ENCODE measurements around the gene MERTK. TPM values are rescaled to one million over a fixed set of nuclear protein-coding genes. Genes with fewer than 3 reads are reported as not detected.

Gene MERTK
- total and polyA plus RNA-seq, 2 of the 13 experiments (the other 11 are each of a cell fraction or from before 2014, with no cell fraction given): 37.3 to 44.7 TPM

GRCh38 chr2:111909079-111909478 is 10.7 kb downstream of the MERTK start (continued):
- TF ChIP-seq ZNF18 (CRISPR knock-in tag; IDR thresholded peaks at IDR 0.05; ENCODE audit: insufficient replicate concordance) (no peak), TEAD2 (CRISPR knock-in tag; IDR thresholded peaks at IDR 0.05) (no peak), ZNF432 (CRISPR knock-in tag; IDR thresholded peaks at IDR 0.05; ENCODE audit: borderline replicate concordance) (no peak), ASH2L (IDR thresholded peaks at IDR 0.05; ENCODE audit: insufficient read length, low read depth, low read length) (peak; percentile 39), MLLT10 (CRISPR knock-in tag; IDR thresholded peaks at IDR 0.05) (no peak), TCF12 (IDR thresholded peaks at IDR 0.05) (no peak), TCF12 (CRISPR knock-in tag; IDR thresholded peaks at IDR 0.05) (no peak), NFE2L1 (CRISPR knock-in tag; IDR thresholded peaks at IDR 0.05; ENCODE audit: borderline replicate concordance) (no peak), ZNF367 (CRISPR knock-in tag; IDR thresholded peaks at IDR 0.05; ENCODE audit: borderline replicate concordance) (peak; percentile 91), ZNF550 (CRISPR knock-in tag; IDR thresholded peaks at IDR 0.05; ENCODE audit: borderline replicate concordance) (no peak), ZFP37 (CRISPR knock-in tag; IDR thresholded peaks at IDR 0.05; ENCODE audit: borderline replicate concordance) (no peak), ARID5B (CRISPR knock-in tag; IDR thresholded peaks at IDR 0.05) (peak; percentile 56), TOPORS (CRISPR knock-in tag; IDR thresholded peaks at IDR 0.05) (no peak), KLF12 (CRISPR knock-in tag; IDR thresholded peaks at IDR 0.05; ENCODE audit: borderline replicate concordance) (no peak), PHF20 (CRISPR knock-in tag; IDR thresholded peaks at IDR 0.05) (no peak), TARDBP (CRISPR knock-in tag; IDR thresholded peaks at IDR 0.05) (no peak), ZNF136 (CRISPR knock-in tag; IDR thresholded peaks at IDR 0.05; ENCODE audit: low read depth) (0 out of 2 replicates have a peak, but pooled peaks have one; percentile 15), TRAFD1 (CRISPR knock-in tag; IDR thresholded peaks at IDR 0.05; ENCODE audit: borderline replicate concordance) (no peak), CCAR2 (optimal IDR thresholded peaks at IDR 0.05; ENCODE audit: low read depth, low read length) (no peak), ZNF703 (CRISPR knock-in tag; IDR thresholded peaks at IDR 0.05; ENCODE audit: borderline replicate concordance) (no peak)
